ENCODE data around the gene DEFB129.
"Not testable (repeated sequence)": the region's sequence is repeated elsewhere in the genome, so short reads cannot be mapped to it uniquely, and the experiment has no call there.

The DEFB129 gene

GRCh38 chr20:226958-227357 lies at the start of gene DEFB129:
DEFB129 (plus strand) TSS chr20:227258; CDS start chr20:227289, 31 bp downstream.
- Histone ChIP-seq H3K27me3 (ENCODE audit: insufficient read depth, low read length) (peaks cover 14% of the 10 kb centered on the region), H3K9ac (ENCODE audit: low read depth, low read length) (no peak within 1 kb of the TSS), H3K9me3 (ENCODE audit: insufficient read depth, low read depth, low read length) (no peaks in the 10 kb centered on the region), H3K4me3 (ENCODE audit: low read length) (no peak within 1 kb of the TSS), H3K36me3 (ENCODE audit: insufficient read depth, low read depth, low read length) (no peaks in the 10 kb centered on the region), H3K4me1 (ENCODE audit: insufficient read depth, low read length) (no peaks in the 10 kb centered on the region), H3K27ac (ENCODE audit: low read length) (no peak within 1 kb of the TSS)

- Histone ChIP-seq H3K36me3 (ENCODE audit: insufficient read depth, low read depth, low read length) (no peaks in the 10 kb centered on the region), H3K27me3 (ENCODE audit: insufficient read depth, low read length) (no peaks in the 10 kb centered on the region), H3K27ac (ENCODE audit: low read length) (no peak overlapping the region), H3K9me3 (ENCODE audit: insufficient read depth, low read depth, low read length) (0 out of 2 replicates have a peak, but pooled peaks cover 2% of the 10 kb centered on the region), H3K9ac (ENCODE audit: low read depth, low read length) (no peak overlapping the region), H3K4me1 (ENCODE audit: insufficient read depth, low read length) (no peaks in the 10 kb centered on the region), H3K4me3 (ENCODE audit: low read length) (no peak overlapping the region)
Observed at GRCh38 chr20:184288-184687, 42.8 kb upstream of the DEFB129 start.

GRCh38 chr20:187733-188132 lies 39.3 kb upstream of the DEFB129 start:
- Histone ChIP-seq H3K4me1 (ENCODE audit: insufficient read depth, low read length) (no peaks in the 10 kb centered on the region), H3K36me3 (ENCODE audit: insufficient read depth, low read depth, low read length) (no peaks in the 10 kb centered on the region), H3K4me3 (ENCODE audit: low read length) (no peak overlapping the region), H3K27ac (ENCODE audit: low read length) (no peak overlapping the region), H3K27me3 (ENCODE audit: insufficient read depth, low read length) (no peaks in the 10 kb centered on the region), H3K9ac (ENCODE audit: low read depth, low read length) (no peak overlapping the region), H3K9me3 (ENCODE audit: insufficient read depth, low read depth, low read length) (0 out of 2 replicates have a peak, but pooled peaks cover 2% of the 10 kb centered on the region)

GRCh38 chr20:189611-190010 lies 37.4 kb upstream of the DEFB129 start, which contains the start of gene DEFB128:
DEFB128 (minus strand) TSS chr20:189711; CDS start chr20:189623, 88 bp downstream.
- Histone ChIP-seq H3K4me1 (ENCODE audit: insufficient read depth, low read length) (no peaks in the 10 kb centered on the region), H3K27me3 (ENCODE audit: insufficient read depth, low read length) (no peaks in the 10 kb centered on the region)

DNA sequence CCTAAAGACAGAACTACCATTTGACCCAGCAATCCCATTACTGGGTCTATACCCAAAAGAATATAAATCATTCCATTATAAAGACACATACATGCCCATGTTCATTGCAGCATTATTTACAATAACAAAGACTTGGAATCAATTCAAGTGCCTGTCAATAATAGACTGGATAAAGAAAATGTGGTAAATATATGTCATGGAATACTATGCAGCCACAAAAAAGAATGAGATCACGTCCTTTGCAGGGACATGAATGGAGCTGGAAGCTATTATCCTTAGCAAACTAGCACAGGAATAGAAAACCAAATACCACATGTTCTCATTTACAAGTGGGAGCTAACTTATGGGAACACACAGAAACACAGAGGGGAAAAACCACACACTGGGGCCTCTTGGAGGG lies 28.8 kb upstream of the DEFB129 start:
- H3K36me3 ChIP-seq (ENCODE audit: insufficient read depth, low read depth, low read length): no peaks in the 10 kb centered on the region
- H3K27ac ChIP-seq (ENCODE audit: low read length): no peak overlapping the region
- no peaks in the 10 kb centered on the region for H3K9me3 ChIP-seq (ENCODE audit: insufficient read depth, low read depth, low read length)
- no peak overlapping the region for H3K9ac ChIP-seq (ENCODE audit: low read depth, low read length)
- H3K4me1 ChIP-seq (ENCODE audit: insufficient read depth, low read length): no peaks in the 10 kb centered on the region
- H3K27me3 ChIP-seq (ENCODE audit: insufficient read depth, low read length): peaks cover 8% of the 10 kb centered on the region; the same call in 1 of the 2 replicates
- H3K4me3 ChIP-seq (ENCODE audit: low read length): no peak overlapping the region

More at GRCh38 chr20:189611-190010, 37.4 kb upstream of the DEFB129 start, which contains the start of gene DEFB128:
- Histone ChIP-seq H3K9ac (ENCODE audit: low read depth, low read length) (no peak within 1 kb of the TSS), H3K9me3 (ENCODE audit: insufficient read depth, low read depth, low read length) (no peaks in the 10 kb centered on the region), H3K27ac (ENCODE audit: low read length) (no peak within 1 kb of the TSS), H3K4me3 (ENCODE audit: low read length) (no peak within 1 kb of the TSS), H3K36me3 (ENCODE audit: insufficient read depth, low read depth, low read length) (no peaks in the 10 kb centered on the region)

- no peak overlapping the region for H3K27ac ChIP-seq (ENCODE audit: low read length)
- no peaks in the 10 kb centered on the region for H3K9me3 ChIP-seq (ENCODE audit: insufficient read depth, low read depth, low read length)
- peaks cover 12% of the 10 kb centered on the region for H3K27me3 ChIP-seq (ENCODE audit: insufficient read depth, low read length)
- no peaks in the 10 kb centered on the region for H3K4me1 ChIP-seq (ENCODE audit: insufficient read depth, low read length)
- no peak overlapping the region for H3K9ac ChIP-seq (ENCODE audit: low read depth, low read length)
- no peak overlapping the region for H3K4me3 ChIP-seq (ENCODE audit: low read length)
- H3K36me3 ChIP-seq (ENCODE audit: insufficient read depth, low read depth, low read length): no peaks in the 10 kb centered on the region
Observed at GRCh38 chr20:199996-200395, 27.1 kb upstream of the DEFB129 start.

DNA sequence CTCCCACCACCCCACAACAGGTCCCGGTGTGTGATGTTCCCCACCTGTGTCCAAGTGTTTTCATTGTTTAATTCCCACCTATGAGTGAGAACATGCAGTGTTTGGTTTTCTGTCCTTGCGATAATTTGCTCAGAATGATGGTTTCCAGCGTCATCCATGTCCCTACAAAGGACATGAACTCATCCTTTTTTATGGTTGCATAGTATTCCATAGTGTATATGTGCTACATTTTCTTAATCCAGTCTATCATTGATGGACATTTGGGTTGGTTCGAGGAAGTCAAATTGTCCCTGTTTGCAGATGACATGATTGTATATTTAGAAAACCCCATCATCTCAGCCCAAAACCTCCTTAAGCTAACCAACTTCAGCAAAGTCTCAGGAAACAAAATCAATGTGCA lies 23.4 kb upstream of the DEFB129 start:
- not testable (repeated sequence) for H3K9me3 ChIP-seq (ENCODE audit: insufficient read depth, low read depth, low read length); H3K36me3 ChIP-seq (ENCODE audit: insufficient read depth, low read depth, low read length); H3K4me3 ChIP-seq (ENCODE audit: low read length); H3K9ac ChIP-seq (ENCODE audit: low read depth, low read length); H3K4me1 ChIP-seq (ENCODE audit: insufficient read depth, low read length); H3K27ac ChIP-seq (ENCODE audit: low read length)
- peaks cover 30% of the 10 kb centered on the region for H3K27me3 ChIP-seq (ENCODE audit: insufficient read depth, low read length)

DNA sequence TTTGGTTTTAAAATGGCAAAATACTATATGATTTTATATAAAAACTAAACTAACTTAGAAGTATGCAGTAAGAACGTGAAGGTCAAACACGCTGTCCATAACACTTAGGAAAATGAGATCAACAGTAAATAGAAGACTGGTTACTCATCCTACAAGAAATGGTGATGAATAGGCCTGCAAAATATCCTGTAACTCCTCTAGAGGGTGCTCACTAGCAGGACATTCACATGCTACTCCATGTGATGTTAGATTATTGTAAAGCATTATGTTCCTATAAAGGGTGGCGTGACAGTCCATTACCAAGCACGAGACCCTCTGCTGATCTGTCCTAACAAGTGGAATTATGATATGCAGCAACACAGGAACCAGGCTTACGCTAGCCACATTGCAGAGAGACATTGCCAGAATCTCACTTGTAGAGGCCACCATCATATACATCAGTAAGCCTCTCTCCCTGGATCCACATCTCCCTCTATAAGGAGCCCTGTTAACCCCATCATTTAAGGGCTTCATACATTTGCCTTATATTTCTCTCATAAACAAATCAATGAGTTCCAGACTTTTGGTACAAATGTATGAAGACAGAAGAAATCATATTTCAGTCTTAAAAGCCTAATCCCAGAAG lies 18.0 kb upstream of the DEFB129 start:
- H3K36me3 ChIP-seq (ENCODE audit: insufficient read depth, low read depth, low read length): no peaks in the 10 kb centered on the region
- H3K4me3 ChIP-seq (ENCODE audit: low read length): no peak overlapping the region
- no peak overlapping the region for H3K27ac ChIP-seq (ENCODE audit: low read length)
- no peaks in the 10 kb centered on the region for H3K9me3 ChIP-seq (ENCODE audit: insufficient read depth, low read depth, low read length)
- no peaks in the 10 kb centered on the region for H3K4me1 ChIP-seq (ENCODE audit: insufficient read depth, low read length)
- H3K9ac ChIP-seq (ENCODE audit: low read depth, low read length): no peak overlapping the region
- peaks cover 66% of the 10 kb centered on the region for H3K27me3 ChIP-seq (ENCODE audit: insufficient read depth, low read length)

GRCh38 chr20:210809-211502 lies 16.1 kb upstream of the DEFB129 start:
- Histone ChIP-seq H3K27me3 (ENCODE audit: insufficient read depth, low read length) (peaks cover 53% of the 10 kb centered on the region), H3K4me3 (ENCODE audit: low read length) (no peak overlapping the region), H3K27ac (ENCODE audit: low read length) (no peak overlapping the region), H3K36me3 (ENCODE audit: insufficient read depth, low read depth, low read length) (no peaks in the 10 kb centered on the region), H3K9ac (ENCODE audit: low read depth, low read length) (no peak overlapping the region), H3K4me1 (ENCODE audit: insufficient read depth, low read length) (no peaks in the 10 kb centered on the region), H3K9me3 (ENCODE audit: insufficient read depth, low read depth, low read length) (no peaks in the 10 kb centered on the region)

DNA sequence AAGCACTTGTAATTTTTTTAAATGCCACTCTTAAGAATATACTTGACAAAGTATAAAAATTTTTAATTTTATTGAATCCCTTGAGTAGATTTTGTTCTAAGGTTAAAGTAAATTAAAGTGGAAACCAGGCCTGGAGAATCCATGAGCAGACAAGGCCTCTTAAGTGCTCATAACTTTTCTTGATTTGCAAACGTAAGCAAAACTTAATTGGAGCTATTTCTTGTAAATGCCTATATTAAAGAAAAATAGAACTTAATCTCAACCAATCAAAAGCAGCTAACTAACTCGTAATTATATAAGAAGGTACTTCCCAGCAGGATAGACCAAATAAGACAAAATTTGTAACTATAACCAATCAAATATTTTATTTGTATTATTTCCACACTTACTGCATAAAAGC lies 12.7 kb upstream of the DEFB129 start:
- Histone ChIP-seq H3K9me3 (ENCODE audit: insufficient read depth, low read depth, low read length) (no peaks in the 10 kb centered on the region), H3K4me3 (ENCODE audit: low read length) (no peak overlapping the region), H3K9ac (ENCODE audit: low read depth, low read length) (no peak overlapping the region), H3K36me3 (ENCODE audit: insufficient read depth, low read depth, low read length) (no peaks in the 10 kb centered on the region), H3K4me1 (ENCODE audit: insufficient read depth, low read length) (no peaks in the 10 kb centered on the region), H3K27me3 (ENCODE audit: insufficient read depth, low read length) (peaks cover 60% of the 10 kb centered on the region), H3K27ac (ENCODE audit: low read length) (no peak overlapping the region)

DNA sequence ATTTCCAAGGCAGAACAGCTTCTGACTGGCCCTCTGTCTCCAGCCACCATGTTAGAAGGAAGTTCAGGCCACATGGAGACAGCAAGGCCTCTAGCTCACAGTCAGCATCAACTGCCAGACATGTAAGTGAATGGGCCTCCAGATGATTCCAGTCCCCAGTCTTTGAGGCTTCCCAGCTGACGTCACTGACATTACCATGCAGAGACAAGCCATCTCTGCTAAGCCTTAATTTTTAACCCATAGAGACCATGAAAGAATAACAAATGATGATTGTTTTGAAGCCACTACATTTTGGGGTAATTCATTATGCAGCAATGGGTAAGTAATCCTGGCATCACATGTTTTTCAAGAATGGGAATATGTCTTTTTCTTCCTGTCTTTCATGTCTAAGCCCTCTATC lies 11.3 kb upstream of the DEFB129 start:
- H3K27me3 ChIP-seq (ENCODE audit: insufficient read depth, low read length): peaks cover 54% of the 10 kb centered on the region
- no peak overlapping the region for H3K27ac ChIP-seq (ENCODE audit: low read length)
- H3K4me1 ChIP-seq (ENCODE audit: insufficient read depth, low read length): no peaks in the 10 kb centered on the region
- H3K36me3 ChIP-seq (ENCODE audit: insufficient read depth, low read depth, low read length): no peaks in the 10 kb centered on the region
- H3K9me3 ChIP-seq (ENCODE audit: insufficient read depth, low read depth, low read length): no peaks in the 10 kb centered on the region
- no peak overlapping the region for H3K4me3 ChIP-seq (ENCODE audit: low read length)
- no peak overlapping the region for H3K9ac ChIP-seq (ENCODE audit: low read depth, low read length)

DNA sequence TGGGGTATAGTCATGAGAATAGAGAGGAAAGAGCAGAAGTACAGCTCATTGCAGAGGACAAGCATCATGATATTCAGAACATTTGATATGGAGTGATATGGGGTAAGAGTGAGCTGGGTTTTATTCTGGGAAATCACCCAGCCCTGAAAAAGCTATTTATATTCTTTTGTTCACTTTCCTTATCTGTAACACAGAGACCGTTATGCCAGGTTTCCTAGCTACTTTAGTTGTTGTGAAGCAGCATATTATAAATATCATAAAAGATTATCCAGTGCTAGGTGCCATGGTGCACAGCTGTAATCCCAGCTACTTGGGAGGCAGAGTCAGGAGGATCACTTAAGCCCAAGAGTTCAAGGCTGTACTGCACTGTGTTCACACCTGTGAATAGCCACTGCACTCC lies 9.8 kb upstream of the DEFB129 start:
- H3K4me3 ChIP-seq (ENCODE audit: low read length): no peak overlapping the region
- H3K27me3 ChIP-seq (ENCODE audit: insufficient read depth, low read length): peaks cover 53% of the 10 kb centered on the region
- H3K9ac ChIP-seq (ENCODE audit: low read depth, low read length): no peak overlapping the region
- H3K27ac ChIP-seq (ENCODE audit: low read length): no peak overlapping the region
- H3K9me3 ChIP-seq (ENCODE audit: insufficient read depth, low read depth, low read length): no peaks in the 10 kb centered on the region
- no peaks in the 10 kb centered on the region for H3K36me3 ChIP-seq (ENCODE audit: insufficient read depth, low read depth, low read length)
- no peaks in the 10 kb centered on the region for H3K4me1 ChIP-seq (ENCODE audit: insufficient read depth, low read length)
